Epithelial cell of esophagus (primary cell): Measurements from ENCODE around the gene TRIM33.

Source experiments
- DNase-seq: peaks from one replicate; pipeline ENCODE4 v3.0.0; 2010; ENCODE audit warnings: low read depth
- H3K4me3 ChIP-seq: 2 replicates; pipeline ENCODE4 v1.5.1; 2011; ENCODE audit warnings: mild to moderate bottlenecking, low read length, control low read depth
- CTCF ChIP-seq: IDR thresholded peaks from 2 replicates; pipeline ENCODE4 v1.5.1; 2011; ENCODE audit warnings: low read depth, mild to moderate bottlenecking, low read length, control low read depth, inconsistent platforms; ENCODE audit not compliant: insufficient read depth; ENCODE audit errors: missing control alignments

The TRIM33 gene

GRCh38 chr1:114503916-114504422 lies 7.0 kb downstream of the TRIM33 start:
- TF ChIP-seq CTCF = no peak
- H3K4me3 ChIP-seq = no peak overlapping the region
- DNase-seq = no peak

DNA sequence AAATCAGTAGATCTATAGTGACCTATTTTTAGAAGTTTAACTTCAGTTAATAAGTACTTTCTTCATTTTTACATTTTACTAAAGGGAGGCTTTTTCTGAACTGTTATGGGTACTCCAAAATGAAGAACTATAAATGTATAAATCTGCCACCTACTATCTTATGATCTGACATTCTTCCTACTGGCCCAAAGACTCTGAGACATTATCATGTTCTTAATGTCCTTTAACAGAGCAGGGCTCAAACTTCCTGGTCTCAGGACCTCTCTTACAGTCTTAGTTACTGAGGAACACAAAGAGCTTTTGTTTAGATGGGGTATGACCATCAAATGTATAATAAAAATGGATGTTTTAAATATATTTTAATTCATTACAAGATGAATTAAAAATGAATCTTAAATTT lies 8.9 kb downstream of the TRIM33 start:
- DNase-seq = no peak
- H3K4me3 ChIP-seq = no peak overlapping the region
- no peak for TF ChIP-seq CTCF

DNA sequence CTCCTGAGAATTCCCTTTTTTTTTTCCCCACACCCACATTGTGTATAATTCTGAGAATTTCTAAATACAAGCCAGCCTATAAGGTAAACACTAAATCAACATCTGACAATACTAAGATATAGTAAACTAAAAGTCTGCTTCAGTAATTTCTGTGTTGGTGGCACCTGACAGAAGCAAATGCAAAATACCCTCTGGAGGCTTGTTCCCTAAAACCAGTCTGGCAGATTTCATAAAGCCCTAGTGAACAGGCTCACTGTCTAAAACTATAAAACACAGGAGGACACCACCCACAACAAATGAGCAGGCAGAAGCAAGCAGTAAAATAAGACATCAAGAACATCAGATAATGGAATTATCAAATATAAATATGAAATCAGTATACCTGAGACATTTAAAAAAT lies 11.5 kb downstream of the TRIM33 start:
- DNase-seq = no peak
- H3K4me3 ChIP-seq = no peak overlapping the region
- no peak for TF ChIP-seq CTCF

- TF ChIP-seq CTCF = no peak
- no peak overlapping the region for H3K4me3 ChIP-seq
- no peak for DNase-seq
Measured at GRCh38 chr1:114496089-114496488, 14.9 kb downstream of the TRIM33 start.

- H3K4me3 ChIP-seq = no peak overlapping the region
- no peak for TF ChIP-seq CTCF
- no peak for DNase-seq
Measured at GRCh38 chr1:114495486-114495885, 15.5 kb downstream of the TRIM33 start.

GRCh38 chr1:114492978-114493377 lies 18.0 kb downstream of the TRIM33 start:
- DNase-seq = no peak
- TF ChIP-seq CTCF = no peak
- no peak overlapping the region for H3K4me3 ChIP-seq

DNA sequence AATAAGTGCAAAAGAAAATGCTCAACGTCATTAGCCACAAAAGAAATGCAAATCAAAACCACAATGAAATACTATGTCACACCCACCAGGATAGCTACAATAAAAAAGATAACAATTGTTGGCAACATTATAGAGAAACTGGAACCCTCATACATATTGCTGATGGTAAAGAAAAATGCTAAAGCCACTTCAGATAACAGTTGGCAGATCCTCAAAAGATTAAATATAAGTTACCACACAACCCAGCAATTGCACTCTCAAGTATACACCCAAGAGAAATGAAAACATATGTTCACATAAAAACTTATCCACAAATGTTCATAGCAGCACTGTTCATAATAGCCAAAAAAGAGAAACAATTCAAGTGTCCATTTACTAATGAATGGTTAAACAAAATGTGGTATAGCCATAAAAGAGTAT lies 20.7 kb downstream of the TRIM33 start:
- DNase-seq = no peak

More for the DNA sequence above, 20.7 kb downstream of the TRIM33 start:
- H3K4me3 ChIP-seq = no peak overlapping the region
- TF ChIP-seq CTCF = no peak
